Ishikawa (cell line): ENCODE measurements around the gene MEDAG.

Experiments used
- CEBPB ChIP-seq: IDR thresholded peaks from 2 replicates; pipeline ENCODE4 v1.6.1; 2012
- EGR1 ChIP-seq: IDR thresholded peaks from 2 replicates; pipeline ENCODE4 v1.6.1; 2012
- EP300 ChIP-seq: IDR thresholded peaks from 2 replicates; pipeline ENCODE4 v1.6.1; 2012; ENCODE audit warnings: borderline replicate concordance
- MAX ChIP-seq: IDR thresholded peaks from 2 replicates; pipeline ENCODE4 v1.6.1; 2012
- NFIC ChIP-seq: IDR thresholded peaks from 2 replicates; pipeline ENCODE4 v1.6.1; 2012
- RAD21 ChIP-seq: IDR thresholded peaks from 2 replicates; pipeline ENCODE4 v1.6.1; 2012; ENCODE audit warnings: low read depth
- REST ChIP-seq: IDR thresholded peaks from 2 replicates; pipeline ENCODE4 v1.6.1; 2012; ENCODE audit warnings: low read depth, mild to moderate bottlenecking
- TAF1 ChIP-seq: IDR thresholded peaks from 2 replicates; pipeline ENCODE4 v1.6.1; 2012; ENCODE audit warnings: low read depth, mild to moderate bottlenecking
- YY1 ChIP-seq: IDR thresholded peaks from 2 replicates; pipeline ENCODE4 v1.6.1; 2012; ENCODE audit warnings: low read depth
- TF ChIP-seq, protein P1 (sequence below): IDR thresholded peaks from 2 replicates; pipeline ENCODE4 v1.6.1; 2012

DNA sequence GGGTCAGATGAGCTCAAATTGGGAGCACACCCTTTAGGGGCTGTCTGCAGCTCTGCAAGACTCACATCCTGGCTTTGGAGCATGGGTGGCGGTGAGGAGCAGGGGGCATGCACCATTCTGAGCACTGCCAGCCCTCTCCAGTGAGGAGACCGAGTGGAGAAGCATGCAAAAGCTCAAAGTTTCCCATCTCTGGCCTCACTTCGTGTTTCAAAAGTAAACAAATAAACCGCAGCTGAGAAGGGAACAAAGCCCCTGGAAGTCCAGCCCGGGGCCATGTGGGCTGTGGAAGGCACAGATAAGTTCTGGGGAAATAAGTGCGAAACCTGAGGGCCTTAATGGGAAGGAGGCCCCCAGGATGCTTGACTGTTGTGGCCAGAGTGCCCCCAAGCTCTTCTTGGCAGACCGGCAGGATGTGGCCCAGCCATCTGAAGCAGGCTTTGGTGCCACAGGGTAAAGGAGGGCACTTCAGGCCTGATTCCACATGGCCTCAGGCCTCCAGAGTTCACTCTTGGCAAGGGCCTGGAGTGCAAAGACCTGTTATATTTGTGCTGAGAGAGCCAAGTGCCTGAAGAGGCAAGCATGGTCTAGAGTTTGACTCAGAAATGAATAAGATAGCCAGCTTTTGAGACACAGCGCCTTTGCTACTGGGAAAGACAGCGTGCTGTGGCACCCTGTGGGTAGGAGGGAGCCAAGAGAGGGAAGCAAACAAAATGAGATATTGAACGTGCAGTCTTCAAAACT lies 1.2 kb downstream of the MEDAG start:
- TF ChIP-seq CEBPB (no peak), REST (no peak), MAX (no peak), EP300 (no peak), RAD21 (no peak), EGR1 (no peak), NFIC (no peak), TAF1 (no peak), YY1 (no peak)
- TF ChIP-seq, protein P1, sequence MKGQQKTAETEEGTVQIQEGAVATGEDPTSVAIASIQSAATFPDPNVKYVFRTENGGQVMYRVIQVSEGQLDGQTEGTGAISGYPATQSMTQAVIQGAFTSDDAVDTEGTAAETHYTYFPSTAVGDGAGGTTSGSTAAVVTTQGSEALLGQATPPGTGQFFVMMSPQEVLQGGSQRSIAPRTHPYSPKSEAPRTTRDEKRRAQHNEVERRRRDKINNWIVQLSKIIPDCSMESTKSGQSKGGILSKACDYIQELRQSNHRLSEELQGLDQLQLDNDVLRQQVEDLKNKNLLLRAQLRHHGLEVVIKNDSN, result no peak
